Kidney epithelial cell (primary cell): ENCODE results near the gene KCNMB4. TPM values are rescaled to one million over a fixed set of nuclear protein-coding genes. Genes with fewer than 3 reads are reported as not detected.

Experiments used
- DNase-seq: peaks from one replicate; pipeline ENCODE4 v3.0.0-alpha.2; 2010; ENCODE audit warnings: low read depth
- H3K27me3 ChIP-seq: 2 replicates; pipeline ENCODE4 v1.6.0; 2011; ENCODE audit warnings: low read length; ENCODE audit not compliant: control insufficient read depth, insufficient read depth
- H3K36me3 ChIP-seq: 2 replicates; pipeline ENCODE4 v1.5.1; 2011; ENCODE audit warnings: low read length; ENCODE audit not compliant: control insufficient read depth, insufficient read depth
- H3K4me3 ChIP-seq: 2 replicates; pipeline ENCODE4 v1.5.1; 2011; ENCODE audit warnings: low read depth, mild to moderate bottlenecking, control low read depth, low read length
- total RNA-seq: library from RNA; depleted of rRNA; stranded (reverse); fragments of >200 nt; gene quantifications from 2 replicates; pipeline ENCODE4 v1.2.3, GENCODE V29; 2015
- TF ChIP-seq, protein P1 (sequence below): IDR thresholded peaks from 2 replicates; pipeline ENCODE4 v1.5.1; 2011; ENCODE audit warnings: mild to moderate bottlenecking, moderate library complexity, low read length, control low read depth, inconsistent platforms; ENCODE audit not compliant: insufficient read depth, poor library complexity, severe bottlenecking

Gene KCNMB4, protein sequence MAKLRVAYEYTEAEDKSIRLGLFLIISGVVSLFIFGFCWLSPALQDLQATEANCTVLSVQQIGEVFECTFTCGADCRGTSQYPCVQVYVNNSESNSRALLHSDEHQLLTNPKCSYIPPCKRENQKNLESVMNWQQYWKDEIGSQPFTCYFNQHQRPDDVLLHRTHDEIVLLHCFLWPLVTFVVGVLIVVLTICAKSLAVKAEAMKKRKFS
- 1.1 and 1.6 TPM in 2 replicates for total RNA-seq

DNA sequence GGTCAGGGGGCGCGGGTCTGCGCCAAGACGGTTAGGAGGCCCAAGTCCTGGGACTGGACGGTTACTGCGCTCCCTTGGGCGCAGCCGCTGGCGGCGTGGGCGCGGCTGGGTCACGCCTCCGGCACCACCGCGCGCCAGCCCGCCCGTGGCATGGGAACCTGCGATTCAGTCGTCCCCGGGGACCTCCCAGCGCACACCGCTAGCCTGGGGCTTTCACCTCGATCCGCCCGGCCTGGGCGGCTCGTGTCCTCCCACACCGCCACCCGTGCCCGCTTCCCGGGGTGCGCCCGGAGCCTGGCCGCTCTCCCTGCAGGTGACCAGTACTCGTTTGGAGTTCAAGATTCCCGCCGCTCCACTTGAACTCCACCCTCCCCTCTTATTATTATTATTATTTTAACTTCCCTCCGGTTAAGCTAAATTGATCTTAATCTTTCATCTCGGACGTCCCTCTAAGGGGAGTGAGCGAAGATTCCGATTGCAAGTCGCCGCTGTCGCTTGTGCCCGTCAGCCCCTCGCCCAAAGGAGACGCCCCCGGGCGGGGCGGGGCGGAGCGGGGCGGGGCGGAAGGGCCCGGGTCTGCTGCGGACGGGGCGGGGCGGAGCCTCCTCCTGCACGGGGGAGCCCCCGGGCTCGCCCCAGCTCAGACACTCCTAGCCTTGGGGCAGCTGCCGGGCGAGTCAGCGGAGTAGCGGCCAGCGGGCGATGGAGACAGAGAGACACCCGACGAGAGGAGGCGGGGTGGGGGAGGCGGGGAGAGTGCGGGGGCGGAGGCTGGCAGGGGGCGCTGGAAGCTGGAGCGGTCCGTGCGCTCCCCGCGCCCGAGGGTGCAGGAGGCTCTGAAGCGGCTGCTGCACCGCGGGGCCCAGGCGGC lies at the start of gene KCNMB4:
TSS of gene KCNMB4 (plus strand) at position 643 of the 871 bp plus-strand sequence. CDS start 445 bp downstream, outside the sequence.
- peaks cover 16% of the 10 kb centered on the region for H3K27me3 ChIP-seq
- no peak for DNase-seq
- H3K4me3 ChIP-seq, result peak within 1 kb of the TSS; percentile 59
- H3K36me3 ChIP-seq, result no peaks in the 10 kb centered on the region
- TF ChIP-seq, protein P1, sequence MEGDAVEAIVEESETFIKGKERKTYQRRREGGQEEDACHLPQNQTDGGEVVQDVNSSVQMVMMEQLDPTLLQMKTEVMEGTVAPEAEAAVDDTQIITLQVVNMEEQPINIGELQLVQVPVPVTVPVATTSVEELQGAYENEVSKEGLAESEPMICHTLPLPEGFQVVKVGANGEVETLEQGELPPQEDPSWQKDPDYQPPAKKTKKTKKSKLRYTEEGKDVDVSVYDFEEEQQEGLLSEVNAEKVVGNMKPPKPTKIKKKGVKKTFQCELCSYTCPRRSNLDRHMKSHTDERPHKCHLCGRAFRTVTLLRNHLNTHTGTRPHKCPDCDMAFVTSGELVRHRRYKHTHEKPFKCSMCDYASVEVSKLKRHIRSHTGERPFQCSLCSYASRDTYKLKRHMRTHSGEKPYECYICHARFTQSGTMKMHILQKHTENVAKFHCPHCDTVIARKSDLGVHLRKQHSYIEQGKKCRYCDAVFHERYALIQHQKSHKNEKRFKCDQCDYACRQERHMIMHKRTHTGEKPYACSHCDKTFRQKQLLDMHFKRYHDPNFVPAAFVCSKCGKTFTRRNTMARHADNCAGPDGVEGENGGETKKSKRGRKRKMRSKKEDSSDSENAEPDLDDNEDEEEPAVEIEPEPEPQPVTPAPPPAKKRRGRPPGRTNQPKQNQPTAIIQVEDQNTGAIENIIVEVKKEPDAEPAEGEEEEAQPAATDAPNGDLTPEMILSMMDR, result peak; percentile 6

DNA sequence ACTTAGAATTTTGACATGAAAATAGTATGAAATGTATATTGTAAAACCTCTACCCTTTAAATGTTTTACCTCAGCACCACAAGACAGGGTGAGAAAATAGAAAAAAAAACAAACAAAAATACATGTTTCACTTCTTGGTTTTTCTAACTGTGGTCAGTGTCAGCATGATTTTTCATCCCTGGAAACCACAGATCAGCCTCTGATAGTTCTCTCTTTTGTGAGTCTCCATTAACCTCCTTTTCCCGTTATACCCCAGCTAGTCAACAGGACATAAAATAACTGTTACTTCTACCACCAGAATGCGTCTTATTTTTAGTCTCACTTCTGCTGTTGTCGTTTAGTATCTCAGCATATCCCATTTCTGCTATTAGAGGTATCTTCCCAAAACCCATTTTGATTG lies 48.3 kb upstream of the KCNMB4 start:
- H3K27me3 ChIP-seq, result no peaks in the 10 kb centered on the region
- no peak for DNase-seq
- no peak overlapping the region for H3K4me3 ChIP-seq
- no peaks in the 10 kb centered on the region for H3K36me3 ChIP-seq
- TF ChIP-seq, protein P1, result no peak

DNA sequence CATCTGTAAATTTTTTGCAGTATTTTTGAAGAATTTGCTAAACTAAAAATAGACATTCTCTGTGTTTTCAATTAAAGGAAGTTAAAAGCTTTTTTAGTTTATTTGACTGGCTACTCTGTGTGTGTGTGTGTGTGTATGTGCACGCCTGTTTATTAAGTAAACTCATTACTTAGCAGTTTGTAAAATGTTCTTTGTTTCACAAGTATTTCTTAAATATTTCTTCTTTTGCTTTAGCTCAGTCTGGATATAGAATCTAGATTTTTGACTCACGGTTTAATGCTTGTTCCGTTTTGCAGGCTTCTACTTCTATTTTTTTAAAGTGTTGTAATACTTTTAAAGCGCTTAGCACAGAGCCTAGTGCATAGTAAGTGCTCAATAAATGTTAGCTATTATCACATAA lies 46.5 kb upstream of the KCNMB4 start:
- TF ChIP-seq, protein P1, result no peak
- Histone ChIP-seq H3K36me3 (no peaks in the 10 kb centered on the region), H3K4me3 (no peak overlapping the region), H3K27me3 (no peaks in the 10 kb centered on the region)
- DNase-seq, result no peak

DNA sequence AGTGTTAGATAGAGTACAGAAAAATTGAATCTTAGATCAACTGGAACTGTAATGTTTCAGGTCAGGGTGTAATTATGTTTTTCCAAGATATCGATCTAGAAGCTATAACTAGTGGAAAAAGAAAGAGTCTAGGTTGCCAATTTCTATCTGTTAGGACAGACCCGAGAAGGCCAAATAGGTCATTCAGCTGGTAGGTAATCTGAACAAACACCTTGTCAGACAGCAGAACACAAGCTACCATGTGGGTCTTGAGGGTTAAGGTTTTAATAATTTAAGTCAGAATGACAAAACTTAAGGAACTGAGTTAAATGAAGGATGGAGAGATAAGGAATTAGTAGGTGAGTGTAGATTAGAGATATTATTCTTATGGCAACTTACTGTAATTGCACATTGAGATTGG lies 44.9 kb upstream of the KCNMB4 start:
- H3K4me3 ChIP-seq, result no peak overlapping the region
- no peak for DNase-seq
- H3K27me3 ChIP-seq, result no peaks in the 10 kb centered on the region
- TF ChIP-seq, protein P1, result no peak
- H3K36me3 ChIP-seq, result no peaks in the 10 kb centered on the region

DNA sequence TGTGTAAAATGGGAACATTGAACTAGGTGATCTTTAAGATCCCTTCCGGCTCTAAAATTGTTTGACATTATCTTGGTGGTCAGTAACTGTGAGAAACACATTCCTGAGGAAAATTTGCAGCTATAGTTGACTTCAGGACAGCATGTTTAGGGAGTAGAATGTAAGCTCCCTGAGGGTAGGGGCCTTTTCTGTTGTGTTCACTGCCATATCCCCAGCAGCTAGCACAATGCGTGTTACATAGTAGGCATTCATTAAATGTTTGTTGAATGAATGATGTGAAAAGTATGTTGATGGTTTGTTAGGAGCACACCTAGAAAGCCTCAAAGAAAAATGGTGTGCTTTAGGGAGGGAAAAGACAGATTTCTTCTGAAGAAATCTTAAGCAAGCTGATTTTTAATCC lies 38.5 kb upstream of the KCNMB4 start:
- H3K36me3 ChIP-seq, result no peaks in the 10 kb centered on the region
- H3K27me3 ChIP-seq, result no peaks in the 10 kb centered on the region
- DNase-seq, result no peak
- no peak overlapping the region for H3K4me3 ChIP-seq
- TF ChIP-seq, protein P1, result no peak
